ENCODE measurements around the gene METAP1.

- TF ChIP-seq CTCF (conservative IDR thresholded peaks at IDR 0.05; ENCODE audit: low read depth, low read length) (no peak), POLR2A (IDR thresholded peaks at IDR 0.05; ENCODE audit: low read depth, low read length) (no peak), USF2 (IDR thresholded peaks at IDR 0.05; ENCODE audit: low read depth, low read length) (no peak), FOS (IDR thresholded peaks at IDR 0.05; ENCODE audit: low read depth, low read length) (no peak), BHLHE40 (IDR thresholded peaks at IDR 0.05; ENCODE audit: low read depth, low read length) (no peak), RAD21 (IDR thresholded peaks at IDR 0.05; ENCODE audit: low read length) (no peak), RFX5 (IDR thresholded peaks at IDR 0.05; ENCODE audit: low read depth, low read length) (no peak), SMC3 (IDR thresholded peaks at IDR 0.05; ENCODE audit: low read depth, low read length) (no peak), CEBPB (IDR thresholded peaks at IDR 0.05; ENCODE audit: low read depth, low read length) (no peak), MAFK (IDR thresholded peaks at IDR 0.05; ENCODE audit: low read depth, low read length) (no peak), CHD1 (IDR thresholded peaks at IDR 0.05; ENCODE audit: low read depth, low read length) (no peak)
Measured at GRCh38 chr4:98961770-98962169, 33.8 kb upstream of the METAP1 start.
